Loucy (cell line): ENCODE results near the gene FMN1.

ENCODE experiments used
- H2AFZ ChIP-seq: fragments of 200-600 bp; sonication (generic); 2 replicates; pipeline ENCODE4 v1.6.0; 2016; ENCODE audit warnings: antibody characterized with exemption, mild to moderate bottlenecking, low read length, moderate library complexity
- H3F3A ChIP-seq: fragments of 200-600 bp; 2 replicates; pipeline ENCODE4 v1.6.0; 2016; ENCODE audit warnings: antibody characterized with exemption, low read depth, mild to moderate bottlenecking
- H3K27me3 ChIP-seq: fragments of 200-600 bp; sonication (generic); 2 replicates; pipeline ENCODE4 v1.6.1; 2014; ENCODE audit warnings: low read length, mild to moderate bottlenecking; ENCODE audit not compliant: insufficient read depth, poor library complexity, severe bottlenecking
- H3K36me3 ChIP-seq: fragments of 200-600 bp; sonication (generic); 2 replicates; pipeline ENCODE4 v1.6.1; 2016; ENCODE audit warnings: low read length; ENCODE audit not compliant: insufficient read depth
- H3K4me1 ChIP-seq: fragments of 200-600 bp; sonication (generic); 2 replicates; pipeline ENCODE4 v1.5.1; 2014; ENCODE audit warnings: low read length, mild to moderate bottlenecking; ENCODE audit not compliant: insufficient read depth, poor library complexity, severe bottlenecking
- H3K4me2 ChIP-seq: fragments of 200-600 bp; sonication (generic); 2 replicates; pipeline ENCODE4 v1.6.0; 2014; ENCODE audit warnings: antibody characterized with exemption, low read length, low read depth, mild to moderate bottlenecking; ENCODE audit not compliant: poor library complexity, severe bottlenecking
- H3K4me3 ChIP-seq: fragments of 200-600 bp; sonication (generic); 2 replicates; pipeline ENCODE4 v1.5.1; 2014; ENCODE audit warnings: low read length, mild to moderate bottlenecking, mixed read lengths; ENCODE audit not compliant: poor library complexity, severe bottlenecking
- H3K79me2 ChIP-seq: fragments of 200-600 bp; sonication (generic); 2 replicates; pipeline ENCODE4 v1.6.1; 2014; ENCODE audit warnings: low read length; ENCODE audit not compliant: insufficient read depth
- H3K9ac ChIP-seq: fragments of 200-600 bp; sonication (generic); 2 replicates; pipeline ENCODE4 v1.6.0; 2014; ENCODE audit warnings: mild to moderate bottlenecking, low read depth, low read length, moderate library complexity; ENCODE audit not compliant: poor library complexity, severe bottlenecking
- H3K9me2 ChIP-seq: fragments of 200-600 bp; sonication (generic); replicated peaks from 2 replicates; pipeline ENCODE4 v1.6.1; 2016; ENCODE audit warnings: low read depth, low read length, mixed read lengths
- H3K9me3 ChIP-seq: fragments of 200-600 bp; sonication (generic); 2 replicates; pipeline ENCODE4 v1.6.1; 2014; ENCODE audit warnings: mild to moderate bottlenecking, antibody characterized with exemption, low read length, low read depth; ENCODE audit not compliant: insufficient read depth
- H4K20me1 ChIP-seq: fragments of 200-600 bp; sonication (generic); 2 replicates; pipeline ENCODE4 v1.6.0; 2014; ENCODE audit warnings: antibody characterized with exemption, low read length, mild to moderate bottlenecking; ENCODE audit not compliant: insufficient read depth, poor library complexity, severe bottlenecking
- EZH2phosphoT487 ChIP-seq: fragments of 200-600 bp; IDR thresholded peaks from 2 replicates; pipeline ENCODE4 v1.6.1; 2018; ENCODE audit warnings: antibody characterized with exemption, mild to moderate bottlenecking, moderate library complexity, borderline replicate concordance
- TF ChIP-seq, protein P1 (sequence below): fragments of 200-600 bp; sonication (generic); conservative IDR thresholded peaks from 2 replicates; pipeline ENCODE4 v1.5.1; 2014; ENCODE audit warnings: mild to moderate bottlenecking, antibody characterized with exemption, low read length

Gene FMN1

DNA sequence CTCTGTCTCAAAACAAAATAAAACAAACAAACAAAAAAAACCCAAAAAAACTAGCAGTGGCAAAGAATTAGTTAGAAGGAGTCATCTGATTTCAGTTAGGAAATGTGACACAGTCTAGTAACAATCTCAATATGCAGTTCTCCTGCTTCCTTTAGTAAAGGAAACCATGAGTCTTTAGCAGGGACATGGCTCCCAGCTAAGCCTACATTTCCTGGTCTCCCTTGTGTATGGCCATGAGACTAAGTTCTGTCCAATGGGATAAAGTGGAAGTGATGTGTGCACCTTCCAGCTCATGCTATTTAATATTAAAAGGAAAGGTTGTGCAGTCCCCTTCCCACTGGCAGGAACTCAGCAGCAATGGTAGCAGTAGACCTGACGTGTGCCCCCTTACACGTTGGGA is 402.1 kb downstream of the FMN1 start:
- peaks cover 42% of the 10 kb centered on the region for H3K27me3 ChIP-seq
- no peaks in the 10 kb centered on the region for H4K20me1 ChIP-seq
- no peaks in the 10 kb centered on the region for H3K79me2 ChIP-seq
- no peaks in the 10 kb centered on the region for H3K9me3 ChIP-seq
- TF ChIP-seq, protein P1, sequence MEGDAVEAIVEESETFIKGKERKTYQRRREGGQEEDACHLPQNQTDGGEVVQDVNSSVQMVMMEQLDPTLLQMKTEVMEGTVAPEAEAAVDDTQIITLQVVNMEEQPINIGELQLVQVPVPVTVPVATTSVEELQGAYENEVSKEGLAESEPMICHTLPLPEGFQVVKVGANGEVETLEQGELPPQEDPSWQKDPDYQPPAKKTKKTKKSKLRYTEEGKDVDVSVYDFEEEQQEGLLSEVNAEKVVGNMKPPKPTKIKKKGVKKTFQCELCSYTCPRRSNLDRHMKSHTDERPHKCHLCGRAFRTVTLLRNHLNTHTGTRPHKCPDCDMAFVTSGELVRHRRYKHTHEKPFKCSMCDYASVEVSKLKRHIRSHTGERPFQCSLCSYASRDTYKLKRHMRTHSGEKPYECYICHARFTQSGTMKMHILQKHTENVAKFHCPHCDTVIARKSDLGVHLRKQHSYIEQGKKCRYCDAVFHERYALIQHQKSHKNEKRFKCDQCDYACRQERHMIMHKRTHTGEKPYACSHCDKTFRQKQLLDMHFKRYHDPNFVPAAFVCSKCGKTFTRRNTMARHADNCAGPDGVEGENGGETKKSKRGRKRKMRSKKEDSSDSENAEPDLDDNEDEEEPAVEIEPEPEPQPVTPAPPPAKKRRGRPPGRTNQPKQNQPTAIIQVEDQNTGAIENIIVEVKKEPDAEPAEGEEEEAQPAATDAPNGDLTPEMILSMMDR = no peak
- TF ChIP-seq EZH2phosphoT487 = no peak
- H2AFZ ChIP-seq = no peak overlapping the region
- no peaks in the 10 kb centered on the region for H3K36me3 ChIP-seq
- no peaks in the 10 kb centered on the region for H3F3A ChIP-seq
- no peak overlapping the region for H3K4me2 ChIP-seq
- H3K4me3 ChIP-seq = no peak overlapping the region
- no peak overlapping the region for H3K9ac ChIP-seq
- H3K4me1 ChIP-seq = no peaks in the 10 kb centered on the region
- no peaks in the 10 kb centered on the region for H3K9me2 ChIP-seq

DNA sequence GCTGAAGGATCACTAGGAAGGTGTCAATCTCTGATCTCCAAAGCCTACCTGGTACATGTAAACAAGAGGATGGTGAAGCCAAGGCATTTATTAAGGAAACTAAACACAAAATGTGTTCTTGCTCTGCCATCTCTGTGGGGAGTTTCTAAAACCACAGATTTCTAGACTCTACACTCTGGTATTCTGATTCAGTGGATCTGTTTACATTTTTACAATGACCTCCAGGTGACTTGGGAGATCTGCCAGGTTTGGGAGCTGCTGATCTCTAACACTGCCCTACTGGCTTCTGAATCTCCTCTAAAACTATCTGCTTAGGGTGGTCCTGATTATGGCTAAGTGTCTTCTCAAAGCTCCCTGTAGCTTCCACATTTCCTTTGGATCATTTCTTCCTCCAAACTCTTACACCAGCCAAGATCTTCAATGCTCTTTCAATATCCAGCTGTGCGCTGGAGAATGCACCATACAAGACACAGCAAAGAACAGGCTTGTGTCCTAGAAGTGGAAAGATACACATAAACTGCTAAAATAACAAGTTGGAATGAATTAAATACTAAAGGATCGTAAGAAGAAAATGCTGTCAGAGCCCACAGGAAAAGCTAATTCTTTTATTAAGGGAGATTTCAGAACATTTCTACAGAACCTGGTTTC is 404.0 kb downstream of the FMN1 start:
- no peak overlapping the region for H3K9ac ChIP-seq
- H3K27me3 ChIP-seq = peaks cover 22% of the 10 kb centered on the region
- no peaks in the 10 kb centered on the region for H3K4me1 ChIP-seq
- H3K9me3 ChIP-seq = no peaks in the 10 kb centered on the region
- no peak overlapping the region for H3K4me2 ChIP-seq
- TF ChIP-seq, protein P1 = no peak
- no peak for TF ChIP-seq EZH2phosphoT487
- no peaks in the 10 kb centered on the region for H3F3A ChIP-seq
- no peaks in the 10 kb centered on the region for H3K9me2 ChIP-seq
- no peak overlapping the region for H2AFZ ChIP-seq
- H4K20me1 ChIP-seq = no peaks in the 10 kb centered on the region
- H3K4me3 ChIP-seq = no peak overlapping the region
- H3K79me2 ChIP-seq = no peaks in the 10 kb centered on the region
- no peaks in the 10 kb centered on the region for H3K36me3 ChIP-seq

DNA sequence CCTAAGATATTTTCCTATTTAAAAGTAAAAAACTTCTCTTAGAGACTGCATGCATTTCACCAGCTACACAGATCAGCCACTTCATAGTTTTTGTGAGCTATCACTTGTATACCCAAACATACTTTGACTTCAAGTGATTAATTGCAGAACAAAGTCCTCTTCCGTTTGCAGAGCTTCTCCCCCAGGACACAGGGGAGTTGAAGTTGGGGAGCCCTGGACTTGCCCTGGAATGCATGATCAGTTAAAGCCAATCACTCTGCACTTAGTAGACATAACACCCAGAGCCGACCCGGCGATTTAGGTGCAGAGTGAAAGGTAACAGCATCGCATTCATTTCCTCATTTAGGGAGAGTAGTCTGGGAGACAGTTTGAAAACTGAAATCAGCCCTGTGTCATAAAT is 406.6 kb downstream of the FMN1 start:
- no peak for TF ChIP-seq EZH2phosphoT487
- TF ChIP-seq, protein P1 = no peak
- Histone ChIP-seq H3K79me2 (no peaks in the 10 kb centered on the region), H3F3A (no peaks in the 10 kb centered on the region), H3K9me2 (no peaks in the 10 kb centered on the region), H4K20me1 (no peaks in the 10 kb centered on the region), H2AFZ (no peak overlapping the region), H3K36me3 (no peaks in the 10 kb centered on the region), H3K4me1 (no peaks in the 10 kb centered on the region), H3K27me3 (peaks cover 5% of the 10 kb centered on the region), H3K4me2 (no peak overlapping the region), H3K9ac (no peak overlapping the region), H3K4me3 (no peak overlapping the region), H3K9me3 (no peaks in the 10 kb centered on the region)
